IPS-18c (cell line): ENCODE measurements around the gene TNFSF12.
A peak's percentile ranks its signal among the peaks of the same experiment; 100 is the strongest.

ENCODE experiments used
- H3K4me3 ChIP-seq: 2 replicates; pipeline ENCODE4 v1.7.0; 2013; ENCODE audit warnings: low read depth, mild to moderate bottlenecking, low read length, moderate library complexity; ENCODE audit not compliant: insufficient read depth
- H3K9me3 ChIP-seq: one replicate; pipeline ENCODE4 v1.6.1; 2013; ENCODE audit warnings: mild to moderate bottlenecking, low read length, moderate library complexity; ENCODE audit not compliant: control insufficient read depth, insufficient read depth

Gene TNFSF12

DNA sequence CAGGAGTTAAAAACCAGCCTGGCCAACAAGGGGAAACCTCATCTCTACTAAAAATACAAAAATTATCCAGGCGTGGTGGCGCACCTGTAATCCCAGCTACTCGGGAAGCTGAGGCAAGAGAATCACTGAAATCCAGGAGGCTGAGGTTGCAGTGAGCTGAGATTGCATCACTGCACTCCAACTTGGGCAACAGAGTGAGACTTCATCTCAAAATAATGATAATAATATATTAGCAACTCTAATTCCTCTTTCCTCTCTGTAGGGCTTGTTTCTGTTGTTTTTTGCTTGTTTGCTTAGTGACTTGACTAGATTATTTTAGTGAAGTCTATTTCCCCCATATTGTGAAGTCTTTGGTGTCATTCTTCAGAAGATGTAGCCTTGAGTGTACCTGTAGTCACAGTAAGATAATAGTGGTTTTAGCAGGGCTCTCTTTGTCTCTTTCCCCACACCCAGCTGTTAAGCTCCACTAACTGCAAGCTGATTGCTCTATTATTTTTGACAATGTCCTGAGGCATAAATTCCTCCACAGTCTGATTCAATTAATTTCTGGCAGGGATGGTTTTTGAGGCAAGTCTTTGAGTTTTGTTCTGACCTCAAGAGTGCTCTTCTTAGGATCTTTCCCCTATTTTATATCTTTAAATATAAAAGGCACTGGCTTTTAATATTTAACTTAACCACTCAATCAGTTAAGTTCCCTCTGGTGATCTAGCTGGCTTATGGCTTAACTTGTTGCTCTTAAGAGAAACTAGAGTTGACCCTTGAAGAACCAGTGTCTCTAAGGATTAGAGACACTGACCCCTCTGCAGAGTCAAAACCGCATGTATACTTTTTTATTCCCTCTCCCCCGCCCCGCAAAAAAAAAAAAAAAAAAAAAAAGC, 18.6 kb upstream of the TNFSF12 start:
- peaks cover 2% of the 10 kb centered on the region for H3K9me3 ChIP-seq

DNA sequence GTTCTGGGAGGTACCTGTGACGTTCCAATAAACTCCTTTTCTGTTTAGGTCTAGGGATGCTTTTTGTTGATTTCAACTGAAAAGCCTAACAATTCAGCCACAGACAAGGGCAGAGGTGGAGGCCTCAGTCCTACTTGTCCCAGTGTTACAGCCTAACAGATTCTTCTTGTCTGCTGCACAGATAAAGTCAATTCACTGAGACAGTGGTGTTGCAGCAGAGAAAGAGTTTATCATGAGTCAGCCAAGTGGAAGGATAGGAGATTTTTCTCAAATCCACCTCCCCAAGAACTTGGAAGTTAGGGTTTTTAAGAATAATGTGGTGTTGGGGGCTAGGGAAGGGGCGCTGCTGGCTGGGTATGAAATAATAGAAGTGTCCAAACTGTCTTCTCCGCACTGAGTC, 10.8 kb upstream of the TNFSF12 start:
- H3K4me3 ChIP-seq = no peak overlapping the region
- no peaks in the 10 kb centered on the region for H3K9me3 ChIP-seq

More for the DNA sequence above, 18.6 kb upstream of the TNFSF12 start:
- no peak overlapping the region for H3K4me3 ChIP-seq

DNA sequence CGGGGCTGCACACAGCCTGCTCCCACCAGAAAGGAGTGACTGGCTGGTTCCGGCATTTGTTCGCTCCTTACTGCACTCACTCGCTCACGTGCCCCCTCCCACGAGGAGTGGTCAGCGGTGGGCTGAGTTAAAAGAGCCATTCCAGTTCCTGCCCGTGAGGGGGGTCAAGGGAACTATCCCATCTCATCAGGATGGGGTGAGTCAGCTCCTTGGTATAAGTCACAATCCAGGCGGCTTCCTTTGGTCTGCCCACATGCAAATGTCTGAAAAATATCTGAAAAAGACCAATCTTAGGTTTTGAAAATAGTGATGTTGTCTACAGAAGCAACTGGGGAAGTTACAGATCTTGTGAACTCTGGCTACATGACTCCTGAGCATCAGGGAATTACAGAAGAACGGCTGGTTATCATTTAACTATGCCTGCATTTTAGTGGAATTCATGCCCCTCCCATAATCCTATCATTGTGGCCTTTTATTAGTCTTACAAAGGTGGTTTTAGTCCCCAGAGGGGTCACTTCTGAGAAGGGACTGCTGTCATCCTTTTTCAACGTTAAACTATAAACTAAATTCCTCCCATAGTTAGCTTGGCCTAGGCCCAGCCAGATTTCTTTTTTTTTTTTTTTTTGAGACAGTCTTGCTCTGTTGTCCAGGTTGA, 9.8 kb upstream of the TNFSF12 start:
- Histone ChIP-seq H3K9me3 (no peaks in the 10 kb centered on the region), H3K4me3 (no peak overlapping the region)

DNA sequence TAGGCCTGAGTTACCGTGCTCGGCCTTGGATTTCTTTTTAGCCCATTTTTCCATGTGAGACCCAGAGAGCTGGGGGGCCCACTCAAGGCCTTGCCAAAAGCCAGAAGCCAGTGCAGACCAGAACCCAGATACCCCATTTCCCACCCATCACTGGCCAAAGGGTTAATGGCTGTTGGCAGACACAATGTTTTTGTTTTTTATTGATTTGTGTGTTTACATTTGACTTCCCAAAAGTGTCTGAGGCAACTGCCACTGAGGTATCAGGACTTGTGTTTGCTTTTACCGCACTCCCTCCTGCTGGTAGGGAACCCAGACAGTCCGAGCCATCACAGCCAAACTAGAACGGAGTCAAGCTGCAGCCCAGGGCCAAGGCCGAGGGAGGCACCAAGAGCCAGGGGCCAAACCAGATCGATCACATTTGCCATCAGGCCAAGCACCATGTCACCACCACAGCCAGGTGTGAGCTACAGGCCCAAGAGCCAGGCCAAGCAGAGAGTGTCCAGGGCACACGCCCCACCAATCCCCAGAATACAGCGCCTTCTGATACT, 7.7 kb upstream of the TNFSF12 start:
- Histone ChIP-seq H3K4me3 (no peak overlapping the region), H3K9me3 (no peaks in the 10 kb centered on the region)

DNA sequence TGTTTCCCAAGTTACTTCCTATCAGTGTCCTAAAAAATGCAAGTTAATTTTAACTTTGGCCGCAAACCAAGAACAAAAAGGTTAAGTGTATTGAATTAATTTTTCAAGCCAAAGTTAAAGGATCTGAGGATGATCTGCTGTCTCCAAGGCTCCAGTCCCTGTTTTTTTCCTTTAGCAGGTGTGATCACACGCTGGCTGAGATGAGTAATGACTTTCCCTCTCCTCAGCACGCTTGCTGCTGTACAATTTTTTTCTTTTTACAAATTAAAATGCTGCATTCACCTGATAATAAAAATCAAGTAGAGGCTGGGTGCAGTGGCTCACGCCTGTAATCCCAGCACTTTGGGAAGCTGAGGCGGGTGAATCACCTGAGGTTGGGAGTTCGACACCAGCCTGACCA, 3.9 kb upstream of the TNFSF12 start:
- Histone ChIP-seq H3K9me3 (no peaks in the 10 kb centered on the region), H3K4me3 (no peak overlapping the region)

DNA sequence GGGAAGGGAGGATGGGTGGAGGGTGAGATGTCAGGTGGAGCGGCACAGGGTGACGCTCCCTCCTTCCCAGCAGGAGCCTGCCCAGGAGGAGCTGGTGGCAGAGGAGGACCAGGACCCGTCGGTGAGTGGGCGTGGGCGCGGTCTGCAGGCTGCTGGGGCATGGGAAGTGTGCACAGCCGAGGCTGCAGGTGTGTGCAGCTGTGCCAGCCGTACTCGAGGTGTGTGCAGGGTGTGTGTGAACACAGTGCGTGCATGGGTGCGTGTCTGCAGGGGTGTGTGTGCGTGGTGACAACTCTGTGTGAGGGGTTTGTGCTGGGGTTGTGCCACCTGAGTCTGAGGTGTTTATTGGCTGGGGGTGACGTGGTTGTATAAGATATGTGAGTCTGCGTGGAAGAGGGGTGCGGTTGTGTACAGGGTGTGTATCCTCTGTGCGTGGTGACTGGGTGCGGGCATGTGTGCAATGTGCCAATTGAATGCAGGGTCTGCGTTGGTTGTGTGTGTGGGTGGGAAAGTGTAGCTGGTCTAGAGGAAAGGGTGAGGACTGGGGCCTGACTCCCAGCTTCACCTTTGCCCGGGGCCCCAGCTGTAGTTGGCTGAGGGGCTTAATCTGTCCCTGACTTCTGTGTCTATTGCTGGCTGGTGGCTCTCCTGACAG, 670 bp downstream of the TNFSF12 start:
- peak overlapping the region; percentile 53 for H3K4me3 ChIP-seq
- H3K9me3 ChIP-seq = no peaks in the 10 kb centered on the region

DNA sequence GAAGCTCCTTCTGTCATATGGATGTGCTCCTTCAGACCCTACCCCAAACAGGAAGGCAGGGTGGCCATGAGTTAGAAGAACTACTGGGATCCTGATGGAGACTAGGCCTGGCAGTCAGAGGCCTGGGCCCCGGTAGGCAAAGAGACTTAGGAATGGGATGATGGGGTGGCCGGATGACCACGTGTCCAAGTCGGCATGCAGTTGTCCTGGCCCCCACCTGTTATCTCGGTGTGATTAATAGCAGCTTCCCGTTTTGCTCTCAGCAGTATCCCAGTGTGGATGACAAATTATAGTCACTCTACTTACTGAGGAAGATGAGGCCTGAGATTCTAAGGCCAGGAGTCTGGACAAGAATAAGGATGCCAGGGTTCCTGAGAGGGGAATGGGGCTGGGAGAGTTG, 1.5 kb downstream of the TNFSF12 start:
- Histone ChIP-seq H3K4me3 (no peak overlapping the region), H3K9me3 (no peaks in the 10 kb centered on the region)

DNA sequence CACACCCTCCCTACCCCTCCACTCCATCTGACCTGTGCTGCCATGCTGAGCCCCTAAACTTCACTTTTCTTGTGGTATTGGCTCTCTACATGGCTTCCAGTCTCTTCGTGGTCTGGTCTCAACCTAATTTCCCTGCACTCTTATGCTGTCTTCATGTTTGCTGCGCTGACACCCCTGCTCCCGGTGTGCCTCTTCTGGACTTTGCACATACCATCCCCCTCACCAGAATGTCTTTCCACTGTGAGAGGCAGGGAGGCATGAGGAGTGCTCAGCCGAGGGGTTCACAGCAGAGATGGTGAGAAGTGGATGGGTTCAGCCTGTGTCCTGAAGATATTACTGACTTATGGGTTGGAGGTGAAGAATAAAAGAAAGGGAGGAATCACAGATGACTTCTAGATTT, 2.5 kb downstream of the TNFSF12 start:
- Histone ChIP-seq H3K4me3 (no peak overlapping the region), H3K9me3 (no peaks in the 10 kb centered on the region)

DNA sequence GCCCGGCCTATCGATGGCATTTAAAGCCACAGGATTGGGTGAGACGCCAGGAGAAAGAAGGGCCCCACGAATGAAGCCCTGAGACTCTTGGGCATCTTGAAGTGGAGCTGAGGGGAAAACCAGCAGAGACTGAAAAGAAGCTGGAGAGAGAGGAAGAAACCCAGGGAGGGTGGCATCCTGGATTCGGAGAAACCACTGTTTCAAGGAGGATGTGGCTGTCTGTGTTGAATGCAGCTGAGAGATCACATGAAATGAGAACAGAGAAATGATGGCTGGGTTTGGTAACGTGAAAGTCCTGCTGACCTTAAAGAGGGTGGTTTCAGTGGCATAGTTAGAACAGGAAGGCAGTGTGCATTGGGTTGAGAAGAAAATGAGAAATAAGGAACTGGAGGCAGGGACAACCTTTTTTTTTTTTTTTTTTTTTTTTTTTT, 3.8 kb downstream of the TNFSF12 start:
- Histone ChIP-seq H3K9me3 (no peaks in the 10 kb centered on the region), H3K4me3 (no peak overlapping the region)

DNA sequence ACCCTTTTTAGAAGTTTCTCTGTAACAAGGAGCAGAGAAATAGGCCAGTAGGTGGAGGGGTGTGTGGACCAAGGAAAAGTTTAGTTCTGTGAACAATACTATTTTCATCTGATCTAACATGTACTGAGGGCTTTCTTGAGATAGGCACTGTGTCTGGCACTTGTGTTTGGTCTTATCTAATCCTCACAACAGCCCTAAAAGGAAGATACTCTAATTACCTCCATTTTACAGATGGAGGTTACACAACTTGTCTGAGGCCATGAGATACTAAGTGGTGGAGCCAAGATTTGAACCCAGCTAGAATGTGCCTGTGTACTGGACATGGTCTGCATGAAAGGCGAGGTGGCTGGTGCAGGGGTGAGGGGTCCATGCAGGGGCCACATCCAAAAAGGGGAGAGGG, 4.5 kb downstream of the TNFSF12 start:
- Histone ChIP-seq H3K9me3 (no peaks in the 10 kb centered on the region), H3K4me3 (no peak overlapping the region)

DNA sequence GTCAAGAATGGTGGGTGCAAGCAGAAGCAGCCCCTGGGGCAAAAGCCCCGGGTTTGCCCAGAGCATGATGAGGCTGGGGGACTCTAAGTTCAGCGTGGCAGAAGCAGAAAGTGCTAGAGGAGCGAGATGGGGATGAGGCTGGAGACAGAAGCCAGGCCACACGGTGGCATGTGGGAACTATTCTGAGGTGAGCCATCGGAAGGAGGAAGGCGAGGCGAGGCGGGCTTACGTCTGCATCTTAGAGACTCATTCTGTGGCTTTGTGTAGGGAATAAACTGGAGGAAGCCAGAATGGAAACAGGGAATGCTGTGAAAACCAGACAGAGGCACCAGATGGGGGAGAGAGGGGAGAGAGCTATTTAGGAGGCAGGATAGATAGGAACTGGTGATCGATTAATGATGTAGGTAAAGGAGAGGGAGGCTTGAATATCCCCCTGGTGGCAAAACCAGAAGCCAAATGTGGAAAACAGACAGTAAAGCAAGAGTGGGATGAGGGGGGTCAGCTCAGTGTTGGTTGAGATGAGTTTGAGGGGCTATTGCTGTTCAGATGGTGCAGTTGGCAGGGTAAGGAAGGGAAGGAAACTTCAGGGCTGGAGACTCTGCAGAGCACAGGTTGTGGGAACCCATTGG, 6.6 kb downstream of the TNFSF12 start:
- Histone ChIP-seq H3K4me3 (no peak overlapping the region), H3K9me3 (no peaks in the 10 kb centered on the region)

DNA sequence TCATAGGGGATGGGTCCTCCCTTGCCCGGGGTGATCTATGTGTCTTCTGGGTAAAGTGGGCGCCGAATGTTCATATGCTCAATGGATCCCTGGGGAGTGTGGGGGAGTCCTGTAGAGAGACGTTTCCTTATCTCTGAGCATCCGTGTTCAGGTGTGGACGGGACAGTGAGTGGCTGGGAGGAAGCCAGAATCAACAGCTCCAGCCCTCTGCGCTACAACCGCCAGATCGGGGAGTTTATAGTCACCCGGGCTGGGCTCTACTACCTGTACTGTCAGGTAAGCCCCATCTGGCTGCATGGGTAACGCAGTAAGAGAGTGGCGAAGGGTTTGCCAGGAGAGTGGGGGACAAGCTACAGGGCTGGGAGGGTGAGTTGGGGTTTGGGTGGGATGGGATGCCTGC, 7.8 kb downstream of the TNFSF12 start:
- Histone ChIP-seq H3K9me3 (no peaks in the 10 kb centered on the region), H3K4me3 (no peak overlapping the region)

DNA sequence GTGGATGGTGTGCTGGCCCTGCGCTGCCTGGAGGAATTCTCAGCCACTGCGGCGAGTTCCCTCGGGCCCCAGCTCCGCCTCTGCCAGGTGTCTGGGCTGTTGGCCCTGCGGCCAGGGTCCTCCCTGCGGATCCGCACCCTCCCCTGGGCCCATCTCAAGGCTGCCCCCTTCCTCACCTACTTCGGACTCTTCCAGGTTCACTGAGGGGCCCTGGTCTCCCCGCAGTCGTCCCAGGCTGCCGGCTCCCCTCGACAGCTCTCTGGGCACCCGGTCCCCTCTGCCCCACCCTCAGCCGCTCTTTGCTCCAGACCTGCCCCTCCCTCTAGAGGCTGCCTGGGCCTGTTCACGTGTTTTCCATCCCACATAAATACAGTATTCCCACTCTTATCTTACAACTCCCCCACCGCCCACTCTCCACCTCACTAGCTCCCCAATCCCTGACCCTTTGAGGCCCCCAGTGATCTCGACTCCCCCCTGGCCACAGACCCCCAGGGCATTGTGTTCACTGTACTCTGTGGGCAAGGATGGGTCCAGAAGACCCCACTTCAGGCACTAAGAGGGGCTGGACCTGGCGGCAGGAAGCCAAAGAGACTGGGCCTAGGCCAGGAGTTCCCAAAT, 8.4 kb downstream of the TNFSF12 start:
- no peaks in the 10 kb centered on the region for H3K9me3 ChIP-seq
- no peak overlapping the region; the same call in 1 of the 2 replicates for H3K4me3 ChIP-seq

DNA sequence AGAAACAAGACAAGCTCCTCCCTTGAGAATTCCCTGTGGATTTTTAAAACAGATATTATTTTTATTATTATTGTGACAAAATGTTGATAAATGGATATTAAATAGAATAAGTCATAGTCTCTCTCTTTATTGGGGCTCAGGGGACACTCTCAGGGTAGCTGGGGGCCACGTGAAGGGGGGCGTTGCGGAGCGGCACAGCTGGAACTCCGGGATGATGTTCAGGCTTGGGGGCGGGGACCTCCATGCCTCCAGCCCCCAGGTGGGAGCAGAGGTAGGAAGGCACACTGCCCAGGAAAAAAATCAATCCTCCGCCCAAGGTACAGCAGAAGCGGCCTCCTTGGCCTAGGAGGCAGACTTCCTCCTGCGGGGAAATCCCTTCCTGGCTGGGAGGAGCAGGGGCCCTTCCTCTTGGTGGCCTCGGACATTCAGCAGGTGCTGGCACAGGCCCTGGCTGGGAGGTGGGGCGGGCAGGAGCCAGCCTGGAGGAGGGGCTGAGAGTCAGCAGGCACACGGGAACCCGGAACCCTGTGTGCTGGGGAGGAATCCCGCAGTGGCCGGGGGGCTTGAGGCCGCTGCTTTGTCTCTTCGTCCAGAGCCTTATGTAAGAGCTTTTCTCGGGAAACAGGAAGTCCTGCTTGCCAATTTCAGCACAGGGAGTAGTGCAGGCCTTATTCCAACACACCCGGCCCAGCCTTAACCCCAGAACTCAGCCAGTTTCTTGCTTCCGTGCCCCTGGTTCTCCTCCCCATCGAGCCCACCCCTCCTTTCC, 9.1 kb downstream of the TNFSF12 start:
- Histone ChIP-seq H3K9me3 (no peaks in the 10 kb centered on the region), H3K4me3 (peak overlapping the region; percentile 28; the same call in 1 of the 2 replicates)

DNA sequence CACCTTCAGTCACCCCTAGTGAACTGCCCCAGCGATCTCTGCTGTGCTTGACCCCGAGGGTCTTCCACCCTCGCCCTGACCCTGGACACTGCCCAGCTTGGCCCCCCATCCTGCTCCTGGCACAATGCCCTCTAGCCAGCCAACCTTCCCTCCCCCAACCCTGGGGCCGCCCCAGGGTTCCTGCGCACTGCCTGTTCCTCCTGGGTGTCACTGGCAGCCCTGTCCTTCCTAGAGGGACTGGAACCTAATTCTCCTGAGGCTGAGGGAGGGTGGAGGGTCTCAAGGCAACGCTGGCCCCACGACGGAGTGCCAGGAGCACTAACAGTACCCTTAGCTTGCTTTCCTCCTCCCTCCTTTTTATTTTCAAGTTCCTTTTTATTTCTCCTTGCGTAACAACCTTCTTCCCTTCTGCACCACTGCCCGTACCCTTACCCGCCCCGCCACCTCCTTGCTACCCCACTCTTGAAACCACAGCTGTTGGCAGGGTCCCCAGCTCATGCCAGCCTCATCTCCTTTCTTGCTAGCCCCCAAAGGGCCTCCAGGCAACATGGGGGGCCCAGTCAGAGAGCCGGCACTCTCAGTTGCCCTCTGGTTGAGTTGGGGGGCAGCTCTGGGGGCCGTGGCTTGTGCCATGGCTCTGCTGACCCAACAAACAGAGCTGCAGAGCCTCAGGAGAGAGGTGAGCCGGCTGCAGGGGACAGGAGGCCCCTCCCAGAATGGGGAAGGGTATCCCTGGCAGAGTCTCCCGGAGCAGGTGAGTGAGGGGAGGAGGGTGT, 9.9 kb downstream of the TNFSF12 start, which contains the start of gene TNFSF13:
TSS of gene TNFSF13 (plus strand) at position 207 of the 776 bp plus-strand sequence. CDS start at position 497, 290 bp downstream.
- peak within 1 kb of the TSS; percentile 28 for H3K4me3 ChIP-seq
- no peaks in the 10 kb centered on the region for H3K9me3 ChIP-seq
